ENCODE results near the gene MDC1. TPM values are rescaled to one million over a fixed set of nuclear protein-coding genes. Genes with fewer than 3 reads are reported as not detected.

The MDC1 gene
- total and polyA plus RNA-seq, 4 experiments from 2014 or later, result 9.8 to 73.5 (median 60.7) TPM; not detected in 1

DNA sequence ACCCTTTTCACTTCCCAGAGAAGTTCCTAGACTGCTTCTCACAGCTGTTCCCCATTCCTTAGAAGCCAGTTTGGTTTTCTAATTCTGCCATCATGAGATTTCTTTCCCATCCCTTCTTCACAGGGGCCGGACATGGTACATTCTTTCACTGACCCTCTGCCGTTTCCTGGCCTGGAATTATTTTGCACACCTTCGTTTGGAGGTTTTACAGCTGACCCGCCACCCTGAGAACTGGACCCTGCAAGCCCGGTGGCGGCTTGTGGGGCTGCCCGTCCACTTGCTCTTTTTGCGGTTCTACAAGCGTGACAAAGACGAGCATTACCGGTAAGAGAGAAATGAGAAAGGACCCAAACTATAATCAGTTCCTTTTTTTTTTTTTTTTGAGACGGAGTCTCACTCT lies 65.9 kb downstream of the MDC1 start:
- peaks cover 13 to 24% (median 15%) of the 10 kb centered on the region in 4 donors for H3K4me1 Mint-ChIP-seq
- Histone ChIP-seq H3K4me1 (ENCODE audit: insufficient read depth, low read length) (peaks cover 14% of the 10 kb centered on the region), H3K9me3 (ENCODE audit: control insufficient read depth in 1 of 2, low read length in 2 of 2) (no peaks in the 10 kb centered on the region), H3K36me3 (ENCODE audit: insufficient read depth, low read length) (peaks cover 51% of the 10 kb centered on the region), H3K4me3 (ENCODE audit: low read length in 2 of 2) (no peak overlapping the region), H3K27ac (ENCODE audit: low read depth, low read length) (no peak overlapping the region), H3K27me3 (ENCODE audit: insufficient read depth, low read length) (no peaks in the 10 kb centered on the region)
- intact Hi-C loops (cut with micrococcal nuclease), result no loop called here
- no peaks in the 10 kb centered on the region for H3K27me3 Mint-ChIP-seq
- ChIA-PET CTCF (ENCODE audit: partially characterized antibody) (interaction anchor here (1.1 to 2.7 kb wide), 5 partner anchors 9 to 109 kb away, joined by 3 to 6 read pairs (median 4); no protein-coding TSS in a partner anchor), POLR2A (ENCODE audit: partially characterized antibody) (interaction anchor here (0.6 to 1.5 kb wide), 6 partner anchors 36 to 823 kb away, joined by 3 to 6 read pairs (median 3); no protein-coding TSS in a partner anchor)
- H3K36me3 Mint-ChIP-seq, result peaks cover 28 to 55% of the 10 kb centered on the region in 2 donors
- no peaks in the 10 kb centered on the region for H3K9me3 Mint-ChIP-seq
- no peak for DNase-seq
- no peak overlapping the region for H3K27ac Mint-ChIP-seq
- no peak overlapping the region for H3K4me3 Mint-ChIP-seq

Other genes with a start within 250 kb of the MDC1 start
- 1,000 to 10,000 TPM; 1,097 to 1,122 TPM for gene HLA-E, start 227.8 kb downstream of the MDC1 start, total RNA-seq
- 1,000 to 10,000 TPM; 2,441 to 3,541 TPM for gene HLA-E, start 227.8 kb downstream of the MDC1 start, polyA plus RNA-seq
- gene GNL1, start 160.8 kb downstream of the MDC1 start, total RNA-seq, result 10 to 100 TPM; 83.4 to 83.9 TPM
- gene GNL1, start 160.8 kb downstream of the MDC1 start, polyA plus RNA-seq, result 10 to 100 TPM; 37.4 to 51.5 TPM
- 10 to 100 TPM; 26.4 to 29.1 TPM for gene PRR3, start 160.0 kb downstream of the MDC1 start, total RNA-seq
- gene PRR3, start 160.0 kb downstream of the MDC1 start, polyA plus RNA-seq, result 1 to 10 TPM; 4.3 to 8.5 TPM
- 10 to 100 TPM; 60.8 to 66.8 TPM for gene ABCF1, start 145.8 kb downstream of the MDC1 start, total RNA-seq
- gene ABCF1, start 145.8 kb downstream of the MDC1 start, polyA plus RNA-seq, result 10 to 100 TPM in 1 of 2 donors, 1 to 10 TPM in 1; 7.5 to 46.6 TPM
- 100 to 1,000 TPM; 224 to 231 TPM for gene PPP1R10, start 100.0 kb downstream of the MDC1 start, total RNA-seq
- gene PPP1R10, start 100.0 kb downstream of the MDC1 start, polyA plus RNA-seq, result 10 to 100 TPM in 1 of 2 donors, 1 to 10 TPM in 1; 8.5 to 30.6 TPM
- 10 to 100 TPM; 44.4 to 46.3 TPM for gene MRPS18B, start 99.4 kb downstream of the MDC1 start, total RNA-seq
- gene MRPS18B, start 99.4 kb downstream of the MDC1 start, polyA plus RNA-seq, result 100 to 1,000 TPM; 112 to 126 TPM
- 1 to 10 TPM; 8.3 to 9.4 TPM for gene ATAT1, start 90.4 kb downstream of the MDC1 start, total RNA-seq
- gene ATAT1, start 90.4 kb downstream of the MDC1 start, polyA plus RNA-seq, result 1 to 10 TPM in 1 of 2 donors, under 1 TPM in 1; 0.29 to 1.9 TPM
- 10 to 100 TPM; 29.3 to 35.0 TPM for gene C6orf136, start 70.1 kb downstream of the MDC1 start, total RNA-seq
- 10 to 100 TPM in 1 of 2 donors, 1 to 10 TPM in 1; 6.2 to 16.0 TPM for gene C6orf136, start 70.1 kb downstream of the MDC1 start, polyA plus RNA-seq
- gene DHX16, start 44.3 kb downstream of the MDC1 start, total RNA-seq, result 10 to 100 TPM; 53.4 to 54.6 TPM
- 10 to 100 TPM; 22.0 to 30.2 TPM for gene DHX16, start 44.3 kb downstream of the MDC1 start, polyA plus RNA-seq
- gene PPP1R18, start 30.6 kb downstream of the MDC1 start, total RNA-seq, result 100 to 1,000 TPM; 122 to 127 TPM
- 100 to 1,000 TPM in 1 of 2 donors, 10 to 100 TPM in 1; 68.2 to 117 TPM for gene PPP1R18, start 30.6 kb downstream of the MDC1 start, polyA plus RNA-seq
- 1 to 10 TPM; 6.4 to 6.6 TPM for gene NRM, start 26.3 kb downstream of the MDC1 start, total RNA-seq
- 10 to 100 TPM in 1 of 2 donors, 1 to 10 TPM in 1; 9.1 to 15.8 TPM for gene NRM, start 26.3 kb downstream of the MDC1 start, polyA plus RNA-seq
- 100 to 1,000 TPM; 285 to 300 TPM for gene TUBB, start 3.1 kb upstream of the MDC1 start, total RNA-seq
- 100 to 1,000 TPM in 1 of 2 donors, 10 to 100 TPM in 1; 74.8 to 142 TPM for gene TUBB, start 3.1 kb upstream of the MDC1 start, polyA plus RNA-seq
- gene FLOT1, start 25.4 kb upstream of the MDC1 start, total RNA-seq, result 10 to 100 TPM; 75.3 to 78.5 TPM
- 10 to 100 TPM; 74.6 to 82.1 TPM for gene FLOT1, start 25.4 kb upstream of the MDC1 start, polyA plus RNA-seq
- 10 to 100 TPM; 11.3 to 11.4 TPM for gene IER3, start 27.3 kb upstream of the MDC1 start, total RNA-seq
- gene IER3, start 27.3 kb upstream of the MDC1 start, polyA plus RNA-seq, result under 1 TPM; 0.77 to 0.83 TPM
- gene DDR1, start 167.2 kb upstream of the MDC1 start, total RNA-seq, result 10 to 100 TPM; 10.2 to 13.1 TPM
- gene DDR1, start 167.2 kb upstream of the MDC1 start, polyA plus RNA-seq, result 1 to 10 TPM; 1.4 to 3.1 TPM
- 10 to 100 TPM; 36.5 to 39.7 TPM for gene GTF2H4, start 190.9 kb upstream of the MDC1 start, total RNA-seq
- gene GTF2H4, start 190.9 kb upstream of the MDC1 start, polyA plus RNA-seq, result 1 to 10 TPM; 3.7 to 9.5 TPM
- gene VARS2, start 197.0 kb upstream of the MDC1 start, total RNA-seq, result 10 to 100 TPM; 34.9 to 37.8 TPM
- gene VARS2, start 197.0 kb upstream of the MDC1 start, polyA plus RNA-seq, result 10 to 100 TPM; 16.3 to 17.0 TPM
- gene SFTA2, start 214.9 kb upstream of the MDC1 start, total RNA-seq, result under 1 TPM in 1 of 2 experiments, not detected in 1; 0.44 TPM
- gene SFTA2, start 214.9 kb upstream of the MDC1 start, polyA plus RNA-seq, result not detected
- gene MUCL3, start 223.7 kb upstream of the MDC1 start, total RNA-seq, result not detected
- not detected for gene MUCL3, start 223.7 kb upstream of the MDC1 start, polyA plus RNA-seq

Data from CD4-positive, alpha-beta memory T cell (primary cell).